ENCODE data around the gene GKN2. TPM values are rescaled to one million over a fixed set of nuclear protein-coding genes. Genes with fewer than 3 reads are reported as not detected.

Gene GKN2
- total and polyA plus RNA-seq, 8 donors, result 1.1 to 181 (median 1.6) TPM

- H3K36me3 ChIP-seq, result no peaks in the 10 kb centered on the region
- intact Hi-C loops (cut with DNase I), result loop anchor here in 1 of 2 donors (5.0 to 10.0 kb wide), 2 partner anchors 75 to 168 kb away; no protein-coding TSS in a partner anchor
- ATAC-seq, result peak; percentile 36
- H3K27ac ChIP-seq, result no peak overlapping the region
- TF ChIP-seq CTCF (IDR thresholded peaks at IDR 0.05), result no peak
- H3K4me3 ChIP-seq, result no peak overlapping the region
- H3K27me3 ChIP-seq, result no peaks in the 10 kb centered on the region
- no peak for DNase-seq
- H3K4me1 ChIP-seq, result peaks cover 10 to 27% of the 10 kb centered on the region in 2 donors
- H3K9me3 ChIP-seq, result no peaks in the 10 kb centered on the region
Measured at GRCh38 chr2:68912732-68913131, 40.0 kb downstream of the GKN2 start.

- Histone ChIP-seq H3K4me3 (no peak overlapping the region), H3K36me3 (no peaks in the 10 kb centered on the region), H3K4me1 (peaks cover 10 to 29% of the 10 kb centered on the region in 2 donors), H3K27ac (no peak overlapping the region), H3K9me3 (no peaks in the 10 kb centered on the region), H3K27me3 (no peaks in the 10 kb centered on the region)
- intact Hi-C loops (cut with DNase I), result loop anchor here in 1 of 2 donors (5.0 to 10.0 kb wide), 2 partner anchors 75 to 167 kb away; no protein-coding TSS in a partner anchor
- no peak for ATAC-seq
- TF ChIP-seq CTCF (IDR thresholded peaks at IDR 0.05), result no peak
- DNase-seq, result no peak
Measured at GRCh38 chr2:68912111-68912510, 40.6 kb downstream of the GKN2 start.

- Histone ChIP-seq H3K4me3 (no peak overlapping the region), H3K27ac (no peak overlapping the region), H3K4me1 (peaks cover 10 to 29% of the 10 kb centered on the region in 2 donors), H3K36me3 (no peaks in the 10 kb centered on the region), H3K27me3 (no peaks in the 10 kb centered on the region), H3K9me3 (no peaks in the 10 kb centered on the region)
- intact Hi-C loops (cut with DNase I), result loop anchor here in 1 of 2 donors (5.0 to 10.0 kb wide), 2 partner anchors 74 to 167 kb away; no protein-coding TSS in a partner anchor
- no peak for DNase-seq
- ATAC-seq, result no peak
- no peak for TF ChIP-seq CTCF (IDR thresholded peaks at IDR 0.05)
Measured at GRCh38 chr2:68911709-68912108, 41.0 kb downstream of the GKN2 start.

DNA sequence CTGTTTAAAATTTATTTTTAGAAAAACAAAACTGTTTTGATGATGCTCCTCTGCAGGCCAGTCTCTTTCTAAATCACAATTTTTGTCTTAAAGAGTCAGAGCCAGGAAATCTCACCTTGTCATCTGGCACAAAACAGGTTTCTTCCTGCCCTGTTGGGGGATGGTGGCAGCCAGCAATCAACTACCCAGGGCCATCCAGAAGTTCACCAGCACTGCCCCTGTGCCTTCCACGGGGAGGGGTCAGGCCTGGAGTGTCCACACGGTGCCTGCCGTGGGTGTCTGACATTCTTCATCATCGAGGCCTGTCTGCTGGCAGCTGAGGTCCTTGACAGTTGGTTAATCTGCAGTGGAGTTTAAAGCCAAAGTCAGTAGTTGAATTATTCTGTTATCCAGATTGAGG is 41.4 kb downstream of the GKN2 start:
- TF ChIP-seq CTCF (IDR thresholded peaks at IDR 0.05), result no peak
- Histone ChIP-seq H3K9me3 (no peaks in the 10 kb centered on the region), H3K4me3 (no peak overlapping the region), H3K36me3 (no peaks in the 10 kb centered on the region), H3K27ac (no peak overlapping the region), H3K27me3 (no peaks in the 10 kb centered on the region), H3K4me1 (peaks cover 10 to 29% of the 10 kb centered on the region in 2 donors)
- no peak for ATAC-seq
- no peak for DNase-seq
- intact Hi-C loops (cut with DNase I), result loop anchor here in 1 of 2 donors (5.0 to 10.0 kb wide), 2 partner anchors 74 to 166 kb away; no protein-coding TSS in a partner anchor

GRCh38 chr2:68909793-68910674 is 42.7 kb downstream of the GKN2 start:
- H3K27ac ChIP-seq, result no peak overlapping the region
- H3K27me3 ChIP-seq, result no peaks in the 10 kb centered on the region
- intact Hi-C loops (cut with DNase I), result loop anchor here in 1 of 2 donors (5.0 to 10.0 kb wide), 2 partner anchors 73 to 165 kb away; no protein-coding TSS in a partner anchor
- H3K4me1 ChIP-seq, result peaks cover 10 to 29% of the 10 kb centered on the region in 2 donors
- no peaks in the 10 kb centered on the region for H3K9me3 ChIP-seq
- TF ChIP-seq CTCF (IDR thresholded peaks at IDR 0.05), result peak; percentile 78 to 87
- peak; percentile 78 for ATAC-seq
- no peaks in the 10 kb centered on the region for H3K36me3 ChIP-seq
- H3K4me3 ChIP-seq, result no peak overlapping the region
- DNase-seq, result peak in 3 of 4 donors; percentile 46 to 74 (median 59)
